K562 (cell line): ENCODE results near the gene ERF. TPM values are rescaled to one million over a fixed set of nuclear protein-coding genes. Genes with fewer than 3 reads are reported as not detected.

Experiments used
- DNMT1 ChIP-seq: fragments of 450-650 bp; IDR thresholded peaks from 2 replicates; pipeline ENCODE4 v1.6.1; 2016; ENCODE audit warnings: antibody characterized with exemption, mild to moderate bottlenecking
- E2F6 ChIP-seq, 2 experiments: IDR thresholded peaks; 2 replicates each; pipeline ENCODE4 v1.6.1; 2011; ENCODE audit warnings: borderline replicate concordance in 1 of 2, control low read depth in 1 of 2, low read depth in 1 of 2, low read length in 1 of 2, mild to moderate bottlenecking in 1 of 2, mixed read lengths in 1 of 2, moderate library complexity in 1 of 2; ENCODE audit not compliant: insufficient read depth in 1 of 2, insufficient read length in 1 of 2, poor library complexity in 1 of 2, severe bottlenecking in 1 of 2; ENCODE audit errors: extremely low read depth in 1 of 2
- EP300 ChIP-seq: IDR thresholded peaks from 2 replicates; pipeline ENCODE4 v1.6.1; 2012; ENCODE audit warnings: low read length, improper control_type of control experiment
- GABPB2 ChIP-seq: fragments of 250-450 bp; sonication (Bioruptor Pico); conservative IDR thresholded peaks from 2 replicates; pipeline ENCODE4 v1.5.1; 2021; ENCODE audit warnings: mild to moderate bottlenecking
- HMGN3 ChIP-seq: IDR thresholded peaks from 2 replicates; pipeline ENCODE4 v1.6.1; 2011; ENCODE audit warnings: borderline replicate concordance, low read depth, mild to moderate bottlenecking, mixed read lengths, low read length; ENCODE audit not compliant: insufficient read length; ENCODE audit errors: extremely low read depth
- HNRNPLL ChIP-seq: fragments of 200-400 bp; formaldehyde crosslinking; IDR thresholded peaks from 2 replicates; pipeline ENCODE4 v1.6.1; 2017; ENCODE audit warnings: low read length, low read depth, mild to moderate bottlenecking; ENCODE audit not compliant: poor library complexity, severe bottlenecking
- KDM4B ChIP-seq, 2 experiments: fragments of 450-650 bp in 1 of 2; sonication (generic) in 1 of 2; IDR thresholded peaks; 2 replicates each; pipeline ENCODE4 v1.6.1; 2016 to 2017; ENCODE audit warnings: borderline replicate concordance in 2 of 2, antibody characterized with exemption in 1 of 2, low read depth in 1 of 2, mild to moderate bottlenecking in 1 of 2
- KLF6 ChIP-seq: fragments of 250-450 bp; sonication (Bioruptor Pico); IDR thresholded peaks from 2 replicates; pipeline ENCODE4 v1.4.0; 2020; ENCODE audit warnings: mild to moderate bottlenecking, moderate library complexity, borderline replicate concordance
- MBD2 ChIP-seq: sonication (generic); IDR thresholded peaks from 2 replicates; pipeline ENCODE4 v1.6.1; 2016; ENCODE audit warnings: low read depth, borderline replicate concordance
- MCM3 ChIP-seq: fragments of 450-650 bp; IDR thresholded peaks from 2 replicates; pipeline ENCODE4 v1.6.1; 2016
- MTA1 ChIP-seq: fragments of 450-650 bp; IDR thresholded peaks from 2 replicates; pipeline ENCODE4 v1.6.1; 2017; ENCODE audit warnings: borderline replicate concordance
- MYC ChIP-seq, 2 experiments: fragments of 250-450 bp in 1 of 2; sonication (Bioruptor Pico) in 1 of 2; IDR thresholded peaks; 2 replicates each; pipeline versions ENCODE4 v1.5.1 to v1.6.1; 2012 to 2021; ENCODE audit warnings: low read depth in 2 of 2, borderline replicate concordance in 1 of 2, improper control_type of control experiment in 1 of 2, low read length in 1 of 2, mild to moderate bottlenecking in 1 of 2, moderate library complexity in 1 of 2
- RBFOX2 ChIP-seq: fragments of 200-400 bp; formaldehyde crosslinking; IDR thresholded peaks from 2 replicates; pipeline ENCODE4 v1.6.1; 2017; ENCODE audit warnings: low read depth, mild to moderate bottlenecking, low read length, moderate library complexity
- RBM39 ChIP-seq: fragments of 200-400 bp; formaldehyde crosslinking; optimal IDR thresholded peaks from 2 replicates; pipeline ENCODE3; 2018; ENCODE audit warnings: low read depth, low read length
- RUNX1 ChIP-seq: sonication (generic); IDR thresholded peaks from 2 replicates; pipeline ENCODE4 v1.6.1; 2016; ENCODE audit warnings: antibody characterized with exemption, low read depth
- SNRNP70 ChIP-seq: fragments of 200-400 bp; formaldehyde crosslinking; optimal IDR thresholded peaks from 2 replicates; pipeline ENCODE3; 2017; ENCODE audit warnings: low read depth, low read length
- TEAD4 ChIP-seq, 2 experiments: sonication (generic) in 1 of 2; formaldehyde crosslinking in 1 of 2; IDR thresholded peaks; 2 replicates each; pipeline versions ENCODE4 v1.6.1 to v1.8.0; 2012 to 2022; ENCODE audit warnings: borderline replicate concordance in 1 of 2, inconsistent platforms in 1 of 2, low read length in 1 of 2, mild to moderate bottlenecking in 1 of 2, missing genetic modification reagents in 1 of 2
- THRB ChIP-seq: fragments of 450-650 bp; formaldehyde crosslinking; conservative IDR thresholded peaks from 2 replicates; pipeline ENCODE4 v1.4.0; 2022; ENCODE audit warnings: mild to moderate bottlenecking, missing genetic modification characterization
- TOE1 ChIP-seq, 2 experiments: fragments of 450-650 bp in 1 of 2; sonication (generic) in 1 of 2; formaldehyde crosslinking in 1 of 2; IDR thresholded peaks; 2 replicates each; pipeline versions ENCODE4 v1.7.1 to v1.8.0; 2016 to 2022; ENCODE audit warnings: borderline replicate concordance in 2 of 2, mild to moderate bottlenecking in 2 of 2, antibody characterized with exemption in 1 of 2, inconsistent platforms in 1 of 2, low read depth in 1 of 2, missing genetic modification reagents in 1 of 2, moderate library complexity in 1 of 2
- ZNF41 ChIP-seq: fragments of 250-450 bp; sonication (Bioruptor Pico); conservative IDR thresholded peaks from 2 replicates; pipeline ENCODE4 v1.4.0; 2020; ENCODE audit warnings: mild to moderate bottlenecking
- ZNF431 ChIP-seq: sonication (generic); formaldehyde crosslinking; IDR thresholded peaks from 2 replicates; pipeline ENCODE4 v1.8.0; 2022; ENCODE audit warnings: mild to moderate bottlenecking, missing genetic modification reagents
- ZNF57 ChIP-seq: fragments of 450-650 bp; formaldehyde crosslinking; IDR thresholded peaks from 2 replicates; pipeline ENCODE4 v1.4.0; 2020; ENCODE audit warnings: mild to moderate bottlenecking, moderate library complexity
- ZNF79 ChIP-seq: fragments of 250-450 bp; sonication (Bioruptor Pico); IDR thresholded peaks from 2 replicates; pipeline ENCODE4 v1.4.0; 2020; ENCODE audit warnings: low read depth, mild to moderate bottlenecking, moderate library complexity
- polyA plus RNA-seq, 8 experiments: library from polyadenylated mRNA; depleted of rRNA in 4 of 8; stranded (reverse) in 5 of 8; unstranded in 3 of 8; fragments of >200 nt; fragmentation: Nextera tagmentation in 2 of 8; fragmentation: Illumina TruSeq in 1 of 8; extraction: Ambion mirVana in 2 of 8; extraction: Trizol in 1 of 8; gene quantifications; 2 replicates each; pipeline versions ENCODE4 v1.2.1 to v1.2.3, GENCODE V29; 2011 to 2014; ENCODE audit warnings: inconsistent platforms in 1 of 8, missing spikeins in 1 of 8
- total RNA-seq, 7 experiments: library from RNA; depleted of rRNA in 6 of 7; stranded (reverse); fragments of >200 nt in 6 of 7; fragmentation: Illumina TruSeq in 2 of 7; extraction: Trizol in 2 of 7; gene quantifications; 2 replicates each; pipeline versions ENCODE4 v1.2.1 to v1.2.3, GENCODE V29; 2011 to 2021; ENCODE audit warnings: low replicate concordance in 1 of 7

ERF gene
- total and polyA plus RNA-seq, 9 of the 15 experiments (the other 6 are each of a cell fraction or from before 2014, with no cell fraction given), result 0.03 to 75.4 (median 27.0) TPM

- peak; percentile 87 for TF ChIP-seq RBFOX2
- no peak for TF ChIP-seq TOE1 (IDR thresholded peaks at IDR 0.05; ENCODE audit: borderline replicate concordance)
- TF ChIP-seq TOE1 (CRISPR knock-in tag; IDR thresholded peaks at IDR 0.05; ENCODE audit: borderline replicate concordance, low read depth), result no peak
- no peak for TF ChIP-seq EP300
- no peak; a peak in 1 of 4 replicates for TF ChIP-seq KDM4B (IDR thresholded peaks at IDR 0.05; ENCODE audit: borderline replicate concordance in 2 of 2, low read depth in 1 of 2)
- peak; percentile 90 for TF ChIP-seq MBD2
- peak; percentile 78 for TF ChIP-seq RBM39
- peak; percentile 93 for TF ChIP-seq HNRNPLL
- peak; percentile 54; the same call in 1 of the 2 replicates for TF ChIP-seq MTA1
- 0 out of 2 replicates have a peak, but pooled peaks have one; percentile 16 for TF ChIP-seq KLF6 (CRISPR knock-in tag)
- TF ChIP-seq ZNF79 (CRISPR knock-in tag), result 0 out of 2 replicates have a peak, but pooled peaks have one; percentile 39
- TF ChIP-seq GABPB2 (CRISPR knock-in tag), result no peak
- TF ChIP-seq DNMT1, result no peak
- TF ChIP-seq TEAD4 (IDR thresholded peaks at IDR 0.05; ENCODE audit: low read length), result 0 out of 2 replicates have a peak, but pooled peaks have one; percentile 7
- TF ChIP-seq TEAD4 (CRISPR knock-in tag; IDR thresholded peaks at IDR 0.05; ENCODE audit: borderline replicate concordance), result no peak
- no peak for TF ChIP-seq MCM3
- TF ChIP-seq E2F6 (IDR thresholded peaks at IDR 0.05; ENCODE audit: borderline replicate concordance in 1 of 2, extremely low read depth in 1 of 2, insufficient read depth in 1 of 2, insufficient read length in 1 of 2, low read depth in 1 of 2, low read length in 1 of 2, poor library complexity in 1 of 2, severe bottlenecking in 1 of 2), result peak; percentile 56 to 64
- TF ChIP-seq ZNF57, result no peak
- TF ChIP-seq MYC (IDR thresholded peaks at IDR 0.05; ENCODE audit: low read depth, low read length), result peak; percentile 75
- TF ChIP-seq MYC (CRISPR knock-in tag; IDR thresholded peaks at IDR 0.05; ENCODE audit: borderline replicate concordance, low read depth), result 0 out of 2 replicates have a peak, but pooled peaks have one; percentile 66
- peak; percentile 50 for TF ChIP-seq THRB (CRISPR knock-in tag)
- TF ChIP-seq RUNX1, result no peak; the same call in 1 of the 2 replicates
- TF ChIP-seq ZNF431 (CRISPR knock-in tag), result 0 out of 2 replicates have a peak, but pooled peaks have one; percentile 44
- TF ChIP-seq SNRNP70, result no peak
- 0 out of 2 replicates have a peak, but pooled peaks have one; percentile 40 for TF ChIP-seq ZNF41 (CRISPR knock-in tag)
- TF ChIP-seq HMGN3, result peak; percentile 76
Observed at GRCh38 chr19:42242512-42243409, 12.2 kb downstream of the ERF start, which contains the start of gene GSK3A (continued).
